ENCODE results near the gene RASGRP2. TPM values are rescaled to one million over a fixed set of nuclear protein-coding genes. Genes with fewer than 3 reads are reported as not detected.

RASGRP2 gene
- total and polyA plus RNA-seq, 2 of the 8 experiments (the other 6 are each of a cell fraction or from before 2014, with no cell fraction given): 40.6 to 45.7 TPM

DNA sequence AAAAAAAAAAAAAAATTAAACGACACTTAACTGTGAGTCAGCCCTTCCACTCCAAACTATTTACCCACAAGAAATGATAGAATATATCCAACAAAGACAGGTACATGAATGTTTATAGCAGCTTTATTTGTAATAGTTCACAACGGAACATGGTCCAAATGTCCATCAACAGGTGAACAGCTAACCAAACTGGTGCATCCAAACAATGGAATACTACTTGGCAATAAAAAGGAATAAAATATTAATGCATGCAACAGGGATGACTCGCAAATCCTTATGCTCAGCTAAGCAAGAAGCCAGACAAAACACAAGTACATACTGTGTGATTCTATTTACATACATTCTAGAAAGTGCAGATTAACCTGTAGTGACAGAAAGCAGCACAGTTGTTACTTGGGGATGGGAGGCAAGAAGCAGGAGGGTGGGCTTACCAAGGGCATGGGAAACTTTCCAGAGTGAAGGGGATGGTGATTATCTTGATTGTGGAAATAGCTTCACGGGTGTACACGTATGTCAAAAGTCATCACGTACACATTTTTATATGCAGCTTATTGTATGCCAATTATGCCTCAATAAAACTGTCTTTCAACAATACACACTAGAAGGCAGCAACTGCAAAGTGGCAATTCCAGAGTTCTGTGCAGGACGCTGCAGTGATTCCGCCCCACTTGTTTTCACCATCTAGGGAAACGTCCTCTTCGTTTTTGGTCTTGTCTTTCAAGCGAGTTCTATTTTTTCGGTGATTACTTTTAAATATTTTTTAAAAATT is 41.1 kb upstream of the RASGRP2 start:
- Histone ChIP-seq H3K27ac (ENCODE audit: low read depth, low read length) (no peak overlapping the region), H4K91ac (replicated peaks; ENCODE audit: insufficient read length, low read length) (no peak overlapping the region), H4K5ac (ENCODE audit: insufficient read length, low read depth, low read length) (no peak overlapping the region), H2AK5ac (ENCODE audit: low read depth, low read length) (no peak overlapping the region), H2BK20ac (ENCODE audit: low read length) (no peak overlapping the region), H3K18ac (ENCODE audit: extremely low read depth, low read length) (no peak overlapping the region), H3K56ac (replicated peaks; ENCODE audit: insufficient read length, low read depth, low read length) (no peak overlapping the region), H3K4me2 (ENCODE audit: insufficient read depth in 1 of 2, low read depth in 2 of 2, low read length in 2 of 2) (no peak overlapping the region), H3K4ac (replicated peaks; ENCODE audit: insufficient read length, low read depth, low read length) (no peak overlapping the region), H2BK5ac (ENCODE audit: low read depth, low read length) (no peak overlapping the region), H3K4me3 (ENCODE audit: extremely low read depth in 1 of 4, insufficient read depth in 2 of 4, low read depth in 3 of 4, low read length in 4 of 4) (no peak overlapping the region), H3K9me3 (ENCODE audit: insufficient read depth in 2 of 2, low read depth in 1 of 2, low read length in 1 of 2) (no peaks in the 10 kb centered on the region), H3K4me1 (replicated peaks in 1 of 4; ENCODE audit: control insufficient read depth in 3 of 4, insufficient read depth in 4 of 4, low read length in 3 of 4) (no peaks in the 10 kb centered on the region), H3K79me1 (ENCODE audit: low read depth, low read length) (no peaks in the 10 kb centered on the region), H4K8ac (ENCODE audit: extremely low read depth, insufficient read depth, low read length) (no peak overlapping the region), H2AFZ (ENCODE audit: low read length) (no peak overlapping the region), H2BK15ac (ENCODE audit: low read length) (no peak overlapping the region), H3K23ac (ENCODE audit: insufficient read length) (no peak overlapping the region), H4K20me1 (replicated peaks in 1 of 2; ENCODE audit: control insufficient read depth in 1 of 2, insufficient read depth in 2 of 2, low read length in 2 of 2) (peaks cover 0 to 3% of the 10 kb centered on the region in 2 experiments), H3K79me2 (ENCODE audit: control insufficient read depth in 1 of 2, insufficient read depth in 2 of 2, low read length in 2 of 2) (no peaks in the 10 kb centered on the region), H3K27me3 (replicated peaks in 1 of 4; ENCODE audit: control insufficient read depth in 3 of 4, extremely low read depth in 1 of 4, insufficient read depth in 3 of 4, low read length in 3 of 4) (no peaks in the 10 kb centered on the region), H3K9ac (replicated peaks in 1 of 4; ENCODE audit: extremely low read depth in 1 of 4, low read depth in 3 of 4, low read length in 3 of 4) (no peak overlapping the region), H2BK120ac (replicated peaks; ENCODE audit: low read depth, low read length) (no peak overlapping the region), H3K23me2 (ENCODE audit: low read depth, low read length) (no peaks in the 10 kb centered on the region), H3K36me3 (ENCODE audit: control insufficient read depth in 2 of 4, insufficient read depth in 4 of 4, low read length in 3 of 4) (no peaks in the 10 kb centered on the region), H2BK12ac (ENCODE audit: low read depth, low read length) (no peak overlapping the region), H3K14ac (ENCODE audit: insufficient read length) (no peak overlapping the region)
- POLR2A ChIA-PET (ENCODE audit: partially characterized antibody): interaction anchor here (1.2 to 1.9 kb wide), 5 partner anchors 10 to 25 kb away, joined by 4 to 9 read pairs (median 5); partner anchors contain the start of gene PYGM
- DNase-seq (ENCODE audit: low read depth in 1 of 2, low spot score in 2 of 2) (no peak), FAIRE-seq (no peak)
- TF ChIP-seq NANOG (IDR thresholded peaks at IDR 0.05; ENCODE audit: insufficient read depth, low read depth, low read length, poor library complexity, severe bottlenecking): no peak
- TF ChIP-seq SIN3A (conservative IDR thresholded peaks at IDR 0.05 in 1 of 2, IDR thresholded peaks at IDR 0.05 in 1 of 2; ENCODE audit: low read depth in 1 of 2, low read length in 2 of 2): no peak
- no peak for TF ChIP-seq YY1 (IDR thresholded peaks at IDR 0.05; ENCODE audit: low read depth, low read length)
- no peak for TF ChIP-seq E2F6 (IDR thresholded peaks at IDR 0.05)
- TF ChIP-seq POU5F1 (IDR thresholded peaks at IDR 0.05; ENCODE audit: low read depth, low read length): no peak
- no peak for TF ChIP-seq RBBP5 (IDR thresholded peaks at IDR 0.05; ENCODE audit: borderline replicate concordance, low read depth, low read length)
- no peak for TF ChIP-seq POLR2A (IDR thresholded peaks at IDR 0.05; ENCODE audit: control extremely low read depth in 1 of 2, low read depth in 2 of 2, low read length in 2 of 2)
- no peak for TF ChIP-seq RFX5 (IDR thresholded peaks at IDR 0.05; ENCODE audit: borderline replicate concordance, low read depth, low read length)
- CTCF ChIA-PET (ENCODE audit: partially characterized antibody): interaction anchor here (0.7 to 5.2 kb wide), 10 partner anchors 9 to 82 kb away, joined by 3 to 31 read pairs (median 4); partner anchors contain the start of genes CDC42BPG and MAP4K2
- 90% methylated on average over 12 of the region's 12 CpGs; no CpG with 5 or more reads in 1 of the 2 experiments for WGBS, 2 experiments (ENCODE audit: extremely low coverage in 1 of 2, insufficient coverage in 1 of 2, insufficient read length in 1 of 2, insufficient replicate concordance in 2 of 2, low coverage in 1 of 2, low lambda C conversion rate in 2 of 2, missing lambda C conversion rate in 1 of 2)
